Psoas muscle (tissue), 8 donors: Measurements from ENCODE around the gene TCEANC. TPM values are rescaled to one million over a fixed set of nuclear protein-coding genes. Genes with fewer than 3 reads are reported as not detected.

Experiments used
- ATAC-seq, 4 donors: fragments of 200-7000 bp; cut with Tn5 transposase; one replicate each; pipeline ENCODE4 v1.9.1; 2020; ENCODE audit warnings: moderate library complexity in 3 of 4, mild to moderate bottlenecking in 2 of 4
- DNase-seq, 2 donors: peaks; one replicate each; pipeline ENCODE4 v3.0.0-alpha.2; 2020
- H3K27ac ChIP-seq: fragments of 200-600 bp; one replicate; pipeline ENCODE4 v1.8.0; 2022
- H3K27me3 ChIP-seq, 3 donors: fragments of 200-600 bp in 1 of 3; one replicate each; pipeline versions ENCODE4 v1.6.1 to v1.8.0; 2013 to 2022; ENCODE audit warnings: low read length in 2 of 3, mild to moderate bottlenecking in 2 of 3, moderate library complexity in 1 of 3; ENCODE audit not compliant: insufficient read depth in 3 of 3
- H3K36me3 ChIP-seq, 2 donors: fragments of 200-600 bp in 1 of 2; one replicate each; pipeline versions ENCODE4 v1.6.1 to v1.8.0; 2013 to 2022; ENCODE audit warnings: low read depth in 1 of 2, mild to moderate bottlenecking in 1 of 2, moderate library complexity in 1 of 2; ENCODE audit not compliant: insufficient read depth in 1 of 2
- H3K4me1 ChIP-seq: fragments of 200-600 bp; one replicate; pipeline ENCODE4 v1.8.0; 2022
- H3K4me3 ChIP-seq: fragments of 200-600 bp; one replicate; pipeline ENCODE4 v1.8.0; 2022; ENCODE audit warnings: mild to moderate bottlenecking
- H3K9me3 ChIP-seq: fragments of 200-600 bp; one replicate; pipeline ENCODE4 v1.8.0; 2022
- CTCF ChIP-seq: fragments of 200-600 bp; IDR thresholded peaks from one replicate; pipeline ENCODE4 v1.8.0; 2022; ENCODE audit warnings: antibody characterized with exemption
- WGBS, 3 donors: extraction: QIAGEN DNeasy Blood & Tissue Kit; methylation state at CpG; one replicate each; pipeline versions ENCODE4 v1.1.6 to v1.1.7; 2013; 5-methylcytosine and 5-hydroxymethylcytosine counted together
- intact Hi-C, 2 donors: fragments of 100-400 bp; cut with DNase I; formaldehyde crosslinking; loops; one replicate each; pipeline versions ENCODE4 v1.11.0 to v1.14.2; 2022
- polyA plus RNA-seq, 3 donors: library from polyadenylated mRNA; stranded (reverse); fragments of 200-250 nt; gene quantifications; one replicate each; pipeline ENCODE4 v1.2.3, GENCODE V29; 2013
- total RNA-seq, 4 donors: library from RNA; stranded (reverse); fragmentation: NEBNext Ultra II Directional in 2 of 4; extraction: Animal tissue kit (Norgen Biotek cat#: 25700) in 2 of 4; gene quantifications; one replicate each; pipeline versions ENCODE4 v1.2.1 to v1.2.4, GENCODE V29; 2021 to 2023
- donor health status: healthy with polysubstance abuse.
- donor health status: DM: no; HTN: no; CAD: no; lungs with moderate emphysema.
- donor health status: Bipolar disorder and iron deficiency.
- donor health status: healthy.
- donor health status: DM: yes; HTN: yes; CAD: no.
- donor health status: DM: no; HTN: no; CAD: no.
- donor health status: DM: no; HTN: no; CAD: no.
- donor health status: DM: yes; HTN: yes; CAD: no.

The TCEANC gene
- total and polyA plus RNA-seq, 7 donors: 0.95 to 5.2 (median 3.5) TPM

GRCh38 chrX:13681595-13681994, 28.7 kb downstream of the TCEANC start:
- Histone ChIP-seq H3K27me3 (peaks cover 0 to 3% (median 0%) of the 10 kb centered on the region in 3 donors), H3K36me3 (no peaks in the 10 kb centered on the region), H3K27ac (no peak overlapping the region), H3K9me3 (no peaks in the 10 kb centered on the region), H3K4me1 (no peaks in the 10 kb centered on the region), H3K4me3 (no peak overlapping the region)
- DNase-seq (no peak), ATAC-seq (no peak)
- intact Hi-C loops: no loop called here
- no peak for TF ChIP-seq CTCF
- WGBS, 3 donors: 75 to 93% (median 88%) methylated on average over 6 to 7 of the region's 7 CpGs

GRCh38 chrX:13684361-13684760, 31.4 kb downstream of the TCEANC start:
- no peak for TF ChIP-seq CTCF
- Histone ChIP-seq H3K27me3 (peaks cover 0 to 3% (median 0%) of the 10 kb centered on the region in 3 donors), H3K36me3 (no peaks in the 10 kb centered on the region), H3K27ac (no peak overlapping the region), H3K4me3 (no peak overlapping the region), H3K4me1 (no peaks in the 10 kb centered on the region), H3K9me3 (no peaks in the 10 kb centered on the region)
- ATAC-seq (no peak), DNase-seq (no peak)
- 68 to 95% (median 94%) methylated on average over 4 of the region's 4 CpGs for WGBS, 3 donors
- intact Hi-C loops: no loop called here

- intact Hi-C loops: loop anchor here in 1 of 2 donors (5.0 kb wide), 1 partner anchor 47 kb away; the partner anchor contains the start of genes OFD1 and TRAPPC2
- 48 to 82% (median 59%) methylated on average over 3 of the region's 3 CpGs for WGBS, 3 donors
- H3K9me3 ChIP-seq: no peaks in the 10 kb centered on the region
- no peak for DNase-seq
- no peak overlapping the region for H3K4me3 ChIP-seq
- H3K36me3 ChIP-seq: no peaks in the 10 kb centered on the region
- TF ChIP-seq CTCF: no peak
- H3K27ac ChIP-seq: no peak overlapping the region
- peaks cover 0 to 5% (median 0%) of the 10 kb centered on the region in 3 donors for H3K27me3 ChIP-seq
- ATAC-seq: no peak
- H3K4me1 ChIP-seq: no peaks in the 10 kb centered on the region
Observed at GRCh38 chrX:13685126-13685763, 32.3 kb downstream of the TCEANC start.

- Histone ChIP-seq H3K4me3 (no peak overlapping the region), H3K27me3 (peaks cover 0 to 8% (median 0%) of the 10 kb centered on the region in 3 donors), H3K9me3 (no peaks in the 10 kb centered on the region), H3K27ac (no peak overlapping the region), H3K4me1 (peaks cover 3% of the 10 kb centered on the region), H3K36me3 (no peaks in the 10 kb centered on the region)
- DNase-seq: no peak
- WGBS, 3 donors: 90 to 98% (median 94%) methylated on average over 1 of the region's 1 CpG
- TF ChIP-seq CTCF: no peak
- intact Hi-C loops: loop anchor here in 1 of 2 donors (5.0 kb wide), 1 partner anchor 45 kb away; the partner anchor contains the start of genes OFD1 and TRAPPC2
- ATAC-seq: no peak
Observed at GRCh38 chrX:13687203-13687602, 34.3 kb downstream of the TCEANC start.
